ENCODE measurements around the gene SKP1. TPM values are rescaled to one million over a fixed set of nuclear protein-coding genes. Genes with fewer than 3 reads are reported as not detected.

SKP1 gene
- total RNA-seq, 3 donors from 2014 or later (not counting 1 experiment from before 2014, with no cell fraction given), result 301 to 338 (median 315) TPM

DNA sequence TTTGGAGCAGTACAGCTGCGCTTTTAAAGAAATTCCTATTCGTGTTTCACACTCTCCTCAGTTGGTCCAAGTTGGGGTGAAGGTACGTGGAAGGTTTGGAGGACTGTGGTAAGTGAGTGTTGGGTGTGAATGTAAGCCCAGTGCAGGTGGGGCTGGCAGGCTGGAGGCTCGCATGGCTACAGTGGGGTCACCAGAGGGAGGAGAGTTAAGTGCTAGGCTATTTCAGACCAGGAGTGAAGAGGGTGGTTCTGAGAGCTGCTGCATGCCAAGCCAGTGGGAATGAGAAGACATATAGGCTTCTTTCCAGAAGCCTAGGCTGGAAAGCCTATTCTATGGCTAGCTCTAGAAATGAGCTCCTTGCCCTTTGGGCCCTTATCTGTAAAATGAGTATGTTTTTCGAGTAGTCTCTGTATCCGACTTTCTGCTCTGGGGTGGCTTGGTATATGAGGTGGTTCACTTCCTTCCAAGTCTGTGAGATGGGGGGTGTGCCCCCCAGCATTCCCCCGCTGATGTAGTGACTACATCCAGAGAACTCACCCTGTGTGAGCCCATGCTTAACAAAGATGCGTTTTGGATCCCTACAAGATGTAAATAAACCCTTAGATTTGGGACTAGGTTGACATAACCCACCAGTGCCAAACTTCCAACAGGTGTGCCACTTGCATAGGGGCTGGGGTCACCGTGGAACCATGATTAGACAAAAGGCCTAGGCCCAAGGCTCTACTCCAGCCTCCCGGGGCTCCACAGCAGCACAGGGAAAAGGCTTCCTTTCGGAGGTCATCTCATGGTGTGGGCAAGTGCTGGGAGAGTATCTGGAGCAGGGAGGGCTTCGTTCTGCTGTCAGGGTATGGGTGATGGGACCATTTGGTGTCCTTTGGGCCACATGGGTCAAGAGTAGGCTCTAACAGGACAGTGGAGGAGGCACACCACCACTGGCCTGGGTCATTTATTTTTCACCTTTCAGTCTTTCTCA lies 59.7 kb downstream of the SKP1 start:
- ATAC-seq (no peak), DNase-seq (peak in 1 of 2 donors; percentile 42)
- peaks cover 0 to 3% of the 10 kb centered on the region in 2 donors for H3K27me3 Mint-ChIP-seq (ENCODE audit: low read depth in 2 of 2)
- peak overlapping the region; percentile 76 for H3K27ac ChIP-seq (ENCODE audit: low read length)
- no peaks in the 10 kb centered on the region for H3K9me3 ChIP-seq (ENCODE audit: control insufficient read depth, insufficient read depth, low read length)
- no peaks in the 10 kb centered on the region for H3K9me3 Mint-ChIP-seq
- H3K4me1 ChIP-seq (ENCODE audit: control insufficient read depth, insufficient read depth, low read length), result peaks cover 86% of the 10 kb centered on the region
- intact Hi-C loops (cut with micrococcal nuclease), result no loop called here
- TF ChIP-seq, protein P1, sequence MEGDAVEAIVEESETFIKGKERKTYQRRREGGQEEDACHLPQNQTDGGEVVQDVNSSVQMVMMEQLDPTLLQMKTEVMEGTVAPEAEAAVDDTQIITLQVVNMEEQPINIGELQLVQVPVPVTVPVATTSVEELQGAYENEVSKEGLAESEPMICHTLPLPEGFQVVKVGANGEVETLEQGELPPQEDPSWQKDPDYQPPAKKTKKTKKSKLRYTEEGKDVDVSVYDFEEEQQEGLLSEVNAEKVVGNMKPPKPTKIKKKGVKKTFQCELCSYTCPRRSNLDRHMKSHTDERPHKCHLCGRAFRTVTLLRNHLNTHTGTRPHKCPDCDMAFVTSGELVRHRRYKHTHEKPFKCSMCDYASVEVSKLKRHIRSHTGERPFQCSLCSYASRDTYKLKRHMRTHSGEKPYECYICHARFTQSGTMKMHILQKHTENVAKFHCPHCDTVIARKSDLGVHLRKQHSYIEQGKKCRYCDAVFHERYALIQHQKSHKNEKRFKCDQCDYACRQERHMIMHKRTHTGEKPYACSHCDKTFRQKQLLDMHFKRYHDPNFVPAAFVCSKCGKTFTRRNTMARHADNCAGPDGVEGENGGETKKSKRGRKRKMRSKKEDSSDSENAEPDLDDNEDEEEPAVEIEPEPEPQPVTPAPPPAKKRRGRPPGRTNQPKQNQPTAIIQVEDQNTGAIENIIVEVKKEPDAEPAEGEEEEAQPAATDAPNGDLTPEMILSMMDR (IDR thresholded peaks at IDR 0.05), result no peak
- H3K4me3 ChIP-seq (ENCODE audit: low read length), result peak overlapping the region; percentile 60
- H3K36me3 Mint-ChIP-seq, result no peaks in the 10 kb centered on the region
- H3K27me3 ChIP-seq (ENCODE audit: control insufficient read depth, insufficient read depth, low read length), result no peaks in the 10 kb centered on the region
- peaks cover 26% of the 10 kb centered on the region for H3K36me3 ChIP-seq (ENCODE audit: control insufficient read depth, insufficient read depth, low read length)
- peak overlapping the region; percentile 70 for H3K4me3 Mint-ChIP-seq
- H3K27ac Mint-ChIP-seq, result peak overlapping the region; percentile 49 to 65
- WGBS (ENCODE audit: insufficient coverage), result 62% methylated on average over 12 of the region's 12 CpGs
- peaks cover 45 to 68% of the 10 kb centered on the region in 2 donors for H3K4me1 Mint-ChIP-seq

DNA sequence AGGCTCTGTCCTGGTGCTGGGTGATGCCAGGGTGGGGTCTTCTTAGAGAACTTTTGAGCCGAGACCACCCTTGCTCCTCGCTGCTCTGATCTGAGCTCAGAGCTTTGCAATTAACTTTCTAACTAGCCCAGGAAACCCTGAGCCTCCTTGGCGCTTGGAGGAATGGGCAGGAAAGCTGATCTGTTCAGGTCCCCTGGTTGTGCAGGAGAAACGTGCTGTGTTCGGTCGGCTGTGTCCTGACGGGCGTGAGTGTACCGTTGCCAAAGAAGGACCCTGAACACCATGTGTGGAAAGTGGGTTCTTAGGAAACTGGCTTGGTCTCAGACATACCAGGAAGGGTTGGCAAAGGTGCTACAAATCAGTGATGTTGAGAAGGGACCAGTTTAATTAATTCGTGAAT lies 60.5 kb downstream of the SKP1 start:
- peaks cover 38 to 67% of the 10 kb centered on the region in 2 donors for H3K4me1 Mint-ChIP-seq
- peaks cover 83% of the 10 kb centered on the region for H3K4me1 ChIP-seq (ENCODE audit: control insufficient read depth, insufficient read depth, low read length)

DNA sequence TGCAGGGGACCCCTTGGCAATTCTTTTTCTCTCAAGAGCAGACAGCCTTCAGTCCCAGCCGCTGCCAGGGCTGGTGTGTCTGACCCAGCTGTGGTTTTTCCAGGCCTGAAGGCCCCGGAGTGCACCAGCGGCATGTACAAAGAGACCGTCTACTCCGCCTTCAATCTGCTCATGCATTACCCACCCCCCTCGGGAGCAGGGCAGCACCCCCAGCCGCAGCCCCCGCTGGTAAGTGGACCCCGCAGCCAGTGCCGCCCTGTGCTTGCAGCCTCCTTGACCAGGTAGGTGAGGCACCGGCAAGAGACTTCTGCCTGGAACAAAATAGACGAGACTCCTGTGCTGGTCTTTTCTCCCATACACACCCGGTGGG lies 61.0 kb downstream of the SKP1 start:
- TF ChIP-seq, protein P1 (IDR thresholded peaks at IDR 0.05), result no peak
- Histone ChIP-seq H3K27ac (ENCODE audit: low read length) (peak overlapping the region; percentile 76), H3K4me1 (ENCODE audit: control insufficient read depth, insufficient read depth, low read length) (peaks cover 82% of the 10 kb centered on the region), H3K36me3 (ENCODE audit: control insufficient read depth, insufficient read depth, low read length) (peaks cover 20% of the 10 kb centered on the region), H3K27me3 (ENCODE audit: control insufficient read depth, insufficient read depth, low read length) (no peaks in the 10 kb centered on the region), H3K9me3 (ENCODE audit: control insufficient read depth, insufficient read depth, low read length) (no peaks in the 10 kb centered on the region), H3K4me3 (ENCODE audit: low read length) (peak overlapping the region; percentile 60)
- H3K9me3 Mint-ChIP-seq, result no peaks in the 10 kb centered on the region
- H3K27ac Mint-ChIP-seq, result peak overlapping the region; percentile 49 to 65
- WGBS (ENCODE audit: insufficient coverage), result 33% methylated on average over 13 of the region's 13 CpGs
- H3K27me3 Mint-ChIP-seq (ENCODE audit: low read depth in 2 of 2), result peaks cover 0 to 4% of the 10 kb centered on the region in 2 donors
- peak overlapping the region; percentile 70 for H3K4me3 Mint-ChIP-seq
- intact Hi-C loops (cut with micrococcal nuclease), result loop anchor here (2.0 kb wide), 2 partner anchors 15 to 17 kb away; no protein-coding TSS in a partner anchor
- DNase-seq (no peak), ATAC-seq (no peak)
- H3K4me1 Mint-ChIP-seq, result peaks cover 38 to 67% of the 10 kb centered on the region in 2 donors
- no peaks in the 10 kb centered on the region for H3K36me3 Mint-ChIP-seq

More for the DNA sequence above, 60.5 kb downstream of the SKP1 start:
- Histone ChIP-seq H3K27ac (ENCODE audit: low read length) (peak overlapping the region; percentile 76), H3K27me3 (ENCODE audit: control insufficient read depth, insufficient read depth, low read length) (no peaks in the 10 kb centered on the region), H3K9me3 (ENCODE audit: control insufficient read depth, insufficient read depth, low read length) (no peaks in the 10 kb centered on the region), H3K36me3 (ENCODE audit: control insufficient read depth, insufficient read depth, low read length) (peaks cover 22% of the 10 kb centered on the region), H3K4me3 (ENCODE audit: low read length) (peak overlapping the region; percentile 60)
- Mint-ChIP-seq H3K36me3 (no peaks in the 10 kb centered on the region), H3K27ac (peak overlapping the region; percentile 49 to 65), H3K27me3 (ENCODE audit: low read depth in 2 of 2) (peaks cover 0 to 4% of the 10 kb centered on the region in 2 donors), H3K4me3 (peak overlapping the region; percentile 70), H3K9me3 (no peaks in the 10 kb centered on the region)
- WGBS (ENCODE audit: insufficient coverage), result 63% methylated on average over 10 of the region's 10 CpGs
- peak in 1 of 2 donors; percentile 26 for DNase-seq
- no peak for ATAC-seq
- intact Hi-C loops (cut with micrococcal nuclease), result no loop called here
- TF ChIP-seq, protein P1 (IDR thresholded peaks at IDR 0.05), result no peak

Measured in natural killer cell (primary cell).